ENCODE data around the gene MYADML2.

MYADML2 gene

DNA sequence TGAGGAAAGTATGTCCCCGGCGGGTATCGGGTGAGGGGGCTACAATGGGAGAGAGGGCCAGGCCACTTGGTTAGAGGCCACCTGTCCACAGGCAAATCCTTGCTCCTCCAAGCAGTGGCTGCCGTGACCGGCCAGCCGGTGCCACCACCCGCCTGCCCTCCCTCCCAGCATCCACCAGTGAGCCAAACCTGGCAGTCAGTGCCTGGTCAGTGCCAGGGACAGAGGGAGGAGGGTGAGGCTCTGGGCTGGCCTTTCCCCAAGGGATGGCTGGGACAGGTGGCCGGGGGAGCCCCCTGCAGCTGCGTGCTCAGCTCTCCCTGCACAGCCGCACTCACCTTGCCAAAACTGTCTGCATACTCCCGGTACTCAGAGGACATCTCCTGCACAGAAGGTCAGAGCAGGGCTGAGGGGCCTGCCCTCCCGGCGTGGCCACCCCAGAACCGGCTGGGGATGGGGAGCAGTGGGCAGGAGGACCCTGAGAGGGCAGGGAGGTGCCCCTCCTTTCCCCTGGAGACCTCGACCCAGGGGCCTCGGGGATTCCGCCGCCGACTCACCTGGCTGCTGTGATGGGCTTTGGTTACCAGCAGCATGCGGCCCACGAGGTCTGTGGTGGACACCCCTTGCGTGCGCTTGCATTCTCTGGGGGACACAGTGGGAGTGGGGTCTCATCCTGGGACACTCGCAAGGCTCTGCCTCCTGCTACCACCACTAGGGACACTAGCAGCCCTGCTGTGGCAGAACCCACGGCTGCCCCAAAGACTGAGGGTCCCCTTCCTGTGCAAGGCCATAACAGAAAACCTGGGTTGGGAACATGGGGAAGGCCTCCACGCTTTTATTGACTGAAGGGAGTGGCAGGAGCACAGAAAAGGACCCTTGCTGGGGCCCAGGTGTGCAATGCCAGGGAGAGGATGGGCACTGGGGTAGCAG, 39.6 kb downstream of the MYADML2 start:
- Histone ChIP-seq H3K36me3 (ENCODE audit: control insufficient read depth, insufficient read depth, low read length) (no peaks in the 10 kb centered on the region), H3K4me1 (ENCODE audit: control insufficient read depth, insufficient read depth, low read length) (peaks cover 7% of the 10 kb centered on the region), H3K27ac (ENCODE audit: insufficient read depth, low read depth, low read length, poor library complexity, severe bottlenecking) (no peak overlapping the region), H3K9me3 (ENCODE audit: control insufficient read depth, low read length) (no peaks in the 10 kb centered on the region), H3K4me3 (ENCODE audit: insufficient read depth, low read depth, low read length) (no peak overlapping the region), H3K27me3 (ENCODE audit: control insufficient read depth, insufficient read depth, low read length, poor library complexity, severe bottlenecking) (peaks cover 24% of the 10 kb centered on the region)
- 94 to 95% methylated on average over 26 of the region's 26 CpGs for WGBS, 2 experiments

DNA sequence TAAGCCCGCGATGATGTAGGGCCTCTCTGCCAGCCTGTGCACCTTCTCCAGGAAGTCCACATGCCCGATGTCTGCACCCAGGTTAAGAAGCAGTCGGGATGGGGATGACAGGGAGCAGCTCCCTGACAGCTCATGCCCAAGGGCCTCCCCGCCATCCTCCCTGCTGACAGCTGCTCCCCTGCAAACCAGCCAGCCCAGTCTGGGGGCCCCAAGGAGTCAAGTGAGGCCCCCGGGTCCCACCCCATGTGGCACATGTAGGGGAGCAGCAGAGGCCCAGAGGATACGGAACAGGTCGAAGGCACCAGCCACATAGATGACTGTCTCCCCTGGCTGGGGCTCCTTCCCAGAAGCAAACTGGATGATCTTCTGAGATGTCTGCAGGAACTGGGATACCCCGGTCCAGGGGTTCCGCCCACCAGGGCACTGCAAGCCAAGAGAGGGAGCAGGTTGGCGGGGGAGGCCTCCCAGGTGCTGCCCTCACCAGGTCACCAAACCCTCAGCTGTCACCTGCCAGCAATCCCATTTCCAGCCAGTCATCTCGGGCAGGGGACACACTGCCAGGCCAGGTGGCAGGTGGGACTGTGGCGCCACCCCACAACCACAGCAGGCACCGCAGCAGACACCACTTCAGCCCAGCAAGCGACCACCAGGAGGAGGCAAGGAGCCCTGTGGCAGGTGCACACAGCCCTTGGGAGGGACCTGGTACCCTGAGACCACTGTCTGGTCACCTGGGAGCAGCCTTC, 40.4 kb downstream of the MYADML2 start:
- no peak overlapping the region for H3K27ac ChIP-seq (ENCODE audit: insufficient read depth, low read depth, low read length, poor library complexity, severe bottlenecking)
- H3K4me3 ChIP-seq (ENCODE audit: insufficient read depth, low read depth, low read length), result no peak overlapping the region
- H3K27me3 ChIP-seq (ENCODE audit: control insufficient read depth, insufficient read depth, low read length, poor library complexity, severe bottlenecking), result peaks cover 33% of the 10 kb centered on the region
- 92% methylated on average over 15 of the region's 15 CpGs for WGBS, 2 experiments
- H3K9me3 ChIP-seq (ENCODE audit: control insufficient read depth, low read length), result no peaks in the 10 kb centered on the region
- H3K36me3 ChIP-seq (ENCODE audit: control insufficient read depth, insufficient read depth, low read length), result no peaks in the 10 kb centered on the region
- H3K4me1 ChIP-seq (ENCODE audit: control insufficient read depth, insufficient read depth, low read length), result peaks cover 7% of the 10 kb centered on the region

DNA sequence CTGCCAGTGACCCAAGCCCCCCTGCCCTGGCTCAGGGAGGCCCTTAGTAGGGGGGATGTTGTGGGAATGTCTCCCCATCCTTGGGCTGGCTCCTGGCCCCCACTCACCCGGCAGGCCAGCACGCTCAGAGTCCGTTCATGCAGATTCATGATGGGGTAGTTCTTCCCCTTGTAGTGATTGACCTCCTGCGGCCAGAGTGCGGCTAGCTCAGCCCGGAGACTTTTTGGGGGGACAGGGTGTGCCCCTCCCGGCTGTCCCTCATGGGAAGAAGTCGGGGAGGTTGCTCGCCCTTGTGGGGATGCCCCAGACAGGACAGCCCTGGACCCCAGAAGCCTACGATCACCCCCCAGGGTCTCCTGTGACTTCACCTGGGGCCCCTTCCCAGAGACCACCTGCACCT, 41.0 kb downstream of the MYADML2 start:
- Histone ChIP-seq H3K4me1 (ENCODE audit: control insufficient read depth, insufficient read depth, low read length) (peaks cover 7% of the 10 kb centered on the region), H3K27me3 (ENCODE audit: control insufficient read depth, insufficient read depth, low read length, poor library complexity, severe bottlenecking) (peaks cover 39% of the 10 kb centered on the region), H3K36me3 (ENCODE audit: control insufficient read depth, insufficient read depth, low read length) (no peaks in the 10 kb centered on the region), H3K27ac (ENCODE audit: insufficient read depth, low read depth, low read length, poor library complexity, severe bottlenecking) (no peak overlapping the region), H3K4me3 (ENCODE audit: insufficient read depth, low read depth, low read length) (no peak overlapping the region), H3K9me3 (ENCODE audit: control insufficient read depth, low read length) (no peaks in the 10 kb centered on the region)
- WGBS, 2 experiments, result 94% methylated on average over 10 of the region's 10 CpGs

DNA sequence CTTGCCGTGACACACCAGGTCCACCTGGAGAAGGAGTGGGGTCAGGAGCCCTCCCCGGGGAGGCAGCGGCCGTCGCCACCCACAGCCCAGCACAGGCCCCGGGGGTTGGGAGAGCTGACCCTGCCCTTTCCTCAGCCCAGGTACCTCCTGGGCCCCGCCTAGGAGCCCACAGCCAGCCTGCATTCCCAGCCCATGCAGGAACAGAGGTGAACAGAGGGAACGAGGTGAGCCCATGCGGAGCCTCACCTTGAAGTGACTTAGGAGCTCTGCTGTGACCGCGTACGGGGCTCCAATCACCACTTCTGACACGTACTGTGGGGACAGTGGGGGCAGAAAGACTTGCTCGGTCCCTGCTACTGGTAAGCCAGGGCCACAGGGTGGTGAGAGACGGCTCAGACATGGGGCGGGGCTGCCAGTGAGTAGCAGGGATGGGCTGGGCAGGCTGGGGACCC, 41.6 kb downstream of the MYADML2 start:
- Histone ChIP-seq H3K36me3 (ENCODE audit: control insufficient read depth, insufficient read depth, low read length) (no peaks in the 10 kb centered on the region), H3K4me3 (ENCODE audit: insufficient read depth, low read depth, low read length) (no peak overlapping the region), H3K9me3 (ENCODE audit: control insufficient read depth, low read length) (no peaks in the 10 kb centered on the region), H3K27me3 (ENCODE audit: control insufficient read depth, insufficient read depth, low read length, poor library complexity, severe bottlenecking) (peaks cover 39% of the 10 kb centered on the region), H3K27ac (ENCODE audit: insufficient read depth, low read depth, low read length, poor library complexity, severe bottlenecking) (no peak overlapping the region), H3K4me1 (ENCODE audit: control insufficient read depth, insufficient read depth, low read length) (peaks cover 5% of the 10 kb centered on the region)
- 92 to 94% methylated on average over 16 of the region's 16 CpGs for WGBS, 2 experiments

DNA sequence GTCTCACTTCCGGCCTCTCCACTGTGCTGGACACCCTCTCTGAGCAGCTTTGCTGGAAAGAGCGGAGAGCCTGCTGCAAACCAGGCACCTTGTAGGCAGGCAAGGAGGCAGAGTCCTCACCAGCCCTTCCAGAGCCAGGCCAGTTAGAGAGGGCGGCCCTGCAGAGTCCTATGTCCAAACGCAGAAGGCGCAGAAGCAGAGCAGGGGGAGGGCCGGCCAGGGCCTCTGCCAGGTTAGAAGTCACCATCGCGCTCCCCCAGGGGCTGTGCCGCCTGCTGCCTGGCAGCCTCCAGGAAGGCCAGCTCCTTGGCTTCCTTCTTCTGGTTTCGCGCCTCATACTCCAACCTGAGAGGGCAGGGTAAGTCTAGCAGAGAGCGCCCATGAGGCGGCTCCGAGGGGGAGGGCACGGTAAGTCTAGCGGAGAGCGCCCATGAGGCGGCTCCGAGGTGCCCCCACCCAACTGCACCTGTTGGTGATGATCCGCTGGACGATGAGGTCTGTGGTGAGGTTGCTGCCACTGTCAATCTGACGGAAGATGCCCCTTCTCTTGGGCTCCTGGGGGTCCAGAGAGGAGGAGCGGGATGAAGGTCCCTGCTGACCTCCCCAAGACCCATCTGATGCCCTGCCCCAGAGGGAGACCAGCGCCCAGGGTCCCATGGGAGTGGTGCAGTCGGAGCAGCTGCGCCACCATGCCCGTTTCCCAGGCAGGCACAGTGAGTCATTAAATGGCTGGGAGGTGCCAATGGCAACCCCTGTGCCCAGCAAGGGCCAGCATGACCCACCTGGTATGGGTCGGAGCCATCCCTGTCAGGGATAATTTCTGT, 42.2 kb downstream of the MYADML2 start:
- WGBS, 2 experiments, result 91% methylated on average over 28 of the region's 28 CpGs
- peaks cover 3% of the 10 kb centered on the region for H3K36me3 ChIP-seq (ENCODE audit: control insufficient read depth, insufficient read depth, low read length)

DNA sequence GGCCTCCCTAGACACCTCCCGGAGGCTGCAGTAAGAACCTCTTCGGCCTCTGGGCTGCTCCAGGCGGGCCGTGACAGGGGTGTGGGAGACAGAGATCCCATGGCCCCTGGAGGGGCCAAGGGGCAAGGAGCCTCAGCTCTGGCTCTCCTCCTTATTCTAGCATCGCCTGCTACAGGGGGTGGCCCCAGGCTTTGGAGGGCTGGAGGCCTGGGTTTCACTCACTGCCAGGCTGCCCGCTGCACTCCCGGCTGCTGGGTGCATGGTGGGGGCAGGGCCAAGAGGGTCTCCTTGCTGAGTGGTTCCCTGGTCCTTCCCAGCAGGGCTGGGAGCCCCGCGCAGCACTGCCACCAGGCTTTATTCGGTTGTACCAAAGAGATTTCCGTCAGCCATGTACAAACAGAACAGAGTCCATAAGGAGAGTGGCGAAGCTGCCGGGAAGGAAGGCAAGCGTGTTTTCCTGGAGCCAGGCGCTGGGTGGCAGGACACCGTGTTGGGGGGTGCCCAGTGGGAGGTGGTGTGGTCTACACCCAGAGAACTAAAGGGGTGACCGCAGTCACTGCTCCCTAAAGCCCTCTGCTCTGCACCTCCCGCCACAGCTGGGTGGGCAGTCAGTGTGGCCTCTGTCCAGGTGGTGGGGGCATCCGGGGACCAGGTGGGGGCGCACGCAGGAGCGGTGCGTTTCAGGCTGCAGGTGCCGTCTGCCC, 43.0 kb downstream of the MYADML2 start:
- Histone ChIP-seq H3K27ac (ENCODE audit: insufficient read depth, low read depth, low read length, poor library complexity, severe bottlenecking) (no peak overlapping the region), H3K4me1 (ENCODE audit: control insufficient read depth, insufficient read depth, low read length) (no peaks in the 10 kb centered on the region), H3K4me3 (ENCODE audit: insufficient read depth, low read depth, low read length) (no peak overlapping the region), H3K27me3 (ENCODE audit: control insufficient read depth, insufficient read depth, low read length, poor library complexity, severe bottlenecking) (peaks cover 30% of the 10 kb centered on the region), H3K9me3 (ENCODE audit: control insufficient read depth, low read length) (no peaks in the 10 kb centered on the region), H3K36me3 (ENCODE audit: control insufficient read depth, insufficient read depth, low read length) (peaks cover 11% of the 10 kb centered on the region)
- 94 to 95% methylated on average over 24 of the region's 24 CpGs for WGBS, 2 experiments

More for the DNA sequence above, 42.2 kb downstream of the MYADML2 start:
- Histone ChIP-seq H3K4me1 (ENCODE audit: control insufficient read depth, insufficient read depth, low read length) (no peaks in the 10 kb centered on the region), H3K27me3 (ENCODE audit: control insufficient read depth, insufficient read depth, low read length, poor library complexity, severe bottlenecking) (peaks cover 33% of the 10 kb centered on the region), H3K27ac (ENCODE audit: insufficient read depth, low read depth, low read length, poor library complexity, severe bottlenecking) (no peak overlapping the region), H3K9me3 (ENCODE audit: control insufficient read depth, low read length) (no peaks in the 10 kb centered on the region), H3K4me3 (ENCODE audit: insufficient read depth, low read depth, low read length) (no peak overlapping the region)

DNA sequence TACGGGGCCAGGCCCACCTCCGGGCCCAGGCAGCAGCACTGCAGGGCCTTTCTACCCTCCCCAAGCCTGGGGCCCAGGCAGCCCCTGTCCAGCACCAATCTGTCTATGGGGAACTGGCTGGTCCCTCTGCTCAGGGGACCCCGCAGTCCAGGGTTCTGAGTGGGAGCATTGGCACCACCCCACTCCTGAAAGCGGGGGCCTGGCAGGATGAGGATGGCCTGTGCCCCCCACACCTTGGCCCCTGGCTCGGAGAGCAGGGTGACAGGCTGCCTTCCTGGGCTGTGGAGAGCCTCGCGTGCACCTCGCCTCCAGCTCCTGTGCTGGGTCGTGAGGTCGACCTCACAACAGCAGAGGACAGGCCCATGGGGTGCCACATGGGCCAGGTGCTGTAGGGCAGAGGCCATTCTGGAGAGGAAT, 43.6 kb downstream of the MYADML2 start:
- peaks cover 30% of the 10 kb centered on the region for H3K27me3 ChIP-seq (ENCODE audit: control insufficient read depth, insufficient read depth, low read length, poor library complexity, severe bottlenecking)
- no peak overlapping the region for H3K4me3 ChIP-seq (ENCODE audit: insufficient read depth, low read depth, low read length)
- peaks cover 16% of the 10 kb centered on the region for H3K36me3 ChIP-seq (ENCODE audit: control insufficient read depth, insufficient read depth, low read length)
- no peak overlapping the region for H3K27ac ChIP-seq (ENCODE audit: insufficient read depth, low read depth, low read length, poor library complexity, severe bottlenecking)
- H3K4me1 ChIP-seq (ENCODE audit: control insufficient read depth, insufficient read depth, low read length), result no peaks in the 10 kb centered on the region
- 93 to 94% methylated on average over 10 of the region's 10 CpGs for WGBS, 2 experiments
- H3K9me3 ChIP-seq (ENCODE audit: control insufficient read depth, low read length), result no peaks in the 10 kb centered on the region

DNA sequence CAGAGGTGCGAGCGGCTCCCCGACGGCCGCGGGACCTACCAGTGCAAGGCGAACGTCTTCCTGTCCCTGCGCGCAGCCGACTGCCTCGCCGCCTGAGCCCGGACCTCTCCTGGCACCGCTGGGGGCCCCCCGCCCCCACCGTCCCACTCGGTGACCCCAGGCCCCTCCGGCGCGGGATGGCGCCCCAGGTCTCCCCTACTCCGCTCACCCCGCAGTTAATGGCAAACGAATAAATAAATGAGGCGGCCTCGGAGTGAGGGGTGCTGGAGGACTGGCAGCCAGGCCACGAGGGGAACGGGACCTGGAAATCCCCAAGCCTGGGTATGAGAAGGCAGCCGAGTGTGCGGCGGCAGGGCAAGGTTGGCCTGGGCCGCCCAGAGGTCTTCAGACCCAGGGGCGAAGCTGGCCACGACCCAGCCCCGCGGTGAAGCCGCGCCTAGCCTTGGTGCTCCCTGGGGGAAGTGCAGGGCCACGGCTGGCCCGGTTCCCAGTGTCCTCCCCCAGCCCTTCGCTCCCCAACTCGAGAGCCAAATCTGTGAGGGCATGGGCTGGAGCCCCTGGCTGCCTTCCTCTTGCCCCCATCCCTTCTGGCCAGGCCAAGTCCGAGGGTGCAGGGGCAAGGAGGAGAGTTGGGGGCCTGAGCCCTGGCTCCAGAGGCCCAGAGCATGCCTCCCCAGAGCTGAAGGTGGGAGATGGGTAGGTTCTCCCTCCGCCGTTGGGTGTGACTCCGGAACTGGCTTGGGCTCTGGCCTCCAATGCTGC, 44.2 kb downstream of the MYADML2 start:
- Histone ChIP-seq H3K4me3 (ENCODE audit: insufficient read depth, low read depth, low read length) (peak overlapping the region; percentile 16), H3K27me3 (ENCODE audit: control insufficient read depth, insufficient read depth, low read length, poor library complexity, severe bottlenecking) (peaks cover 30% of the 10 kb centered on the region), H3K27ac (ENCODE audit: insufficient read depth, low read depth, low read length, poor library complexity, severe bottlenecking) (no peak overlapping the region), H3K9me3 (ENCODE audit: control insufficient read depth, low read length) (no peaks in the 10 kb centered on the region), H3K4me1 (ENCODE audit: control insufficient read depth, insufficient read depth, low read length) (no peaks in the 10 kb centered on the region), H3K36me3 (ENCODE audit: control insufficient read depth, insufficient read depth, low read length) (peaks cover 21% of the 10 kb centered on the region)
- 67 to 68% methylated on average over 47 of the region's 47 CpGs for WGBS, 2 experiments
